GM12878 (cell line): ENCODE measurements around the gene WDFY4. TPM values are rescaled to one million over a fixed set of nuclear protein-coding genes. Genes with fewer than 3 reads are reported as not detected.

ENCODE experiments used
- CBX5 ChIP-seq: sonication (generic); IDR thresholded peaks from 2 replicates; pipeline ENCODE4 v1.6.1; 2016; ENCODE audit warnings: low read depth, moderate library complexity, mild to moderate bottlenecking, inconsistent platforms
- CEBPZ ChIP-seq: fragments of 150-350 bp; IDR thresholded peaks from 2 replicates; pipeline ENCODE4 v1.6.1; 2016; ENCODE audit warnings: low read depth, low read length
- CHD4 ChIP-seq: fragments of 200-600 bp; sonication (generic); IDR thresholded peaks from 2 replicates; pipeline ENCODE4 v1.6.1; 2016; ENCODE audit warnings: mild to moderate bottlenecking
- E4F1 ChIP-seq: fragments of 450-650 bp; IDR thresholded peaks from 2 replicates; pipeline ENCODE4 v1.6.1; 2018; ENCODE audit warnings: borderline replicate concordance, mild to moderate bottlenecking; ENCODE audit not compliant: partially characterized antibody
- FOXM1 ChIP-seq: IDR thresholded peaks from 2 replicates; pipeline ENCODE4 v1.6.1; 2012; ENCODE audit warnings: low read depth, mild to moderate bottlenecking, inconsistent platforms, low read length, moderate library complexity
- GATAD2B ChIP-seq: fragments of 450-650 bp; conservative IDR thresholded peaks from 2 replicates; pipeline ENCODE4 v1.6.1; 2017; ENCODE audit warnings: low read depth, mild to moderate bottlenecking, moderate library complexity
- IRF4 ChIP-seq: IDR thresholded peaks from 2 replicates; pipeline ENCODE4 v1.6.1; 2011; ENCODE audit warnings: low read depth, low read length
- MEF2B ChIP-seq: fragments of 450-650 bp; IDR thresholded peaks from 2 replicates; pipeline ENCODE4 v1.6.1; 2018; ENCODE audit warnings: mild to moderate bottlenecking, moderate library complexity; ENCODE audit not compliant: partially characterized antibody, poor library complexity, severe bottlenecking
- MYB ChIP-seq: fragments of 150-350 bp; IDR thresholded peaks from 2 replicates; pipeline ENCODE4 v1.6.1; 2014; ENCODE audit warnings: mild to moderate bottlenecking, low read depth, low read length, borderline replicate concordance
- NFYB ChIP-seq: IDR thresholded peaks from 2 replicates; pipeline ENCODE4 v1.6.1; 2011; ENCODE audit warnings: low read depth, mild to moderate bottlenecking, low read length, improper control_type of control experiment, moderate library complexity; ENCODE audit not compliant: insufficient read depth
- POLR2A ChIP-seq: IDR thresholded peaks from 2 replicates; pipeline ENCODE4 v1.6.1; 2011; ENCODE audit warnings: low read depth, mild to moderate bottlenecking, low read length
- PRDM15 ChIP-seq: fragments of 450-650 bp; formaldehyde crosslinking; IDR thresholded peaks from 2 replicates; pipeline ENCODE4 v1.4.0; 2020; ENCODE audit warnings: mild to moderate bottlenecking, moderate library complexity
- RAD51 ChIP-seq: fragments of 450-650 bp; IDR thresholded peaks from 2 replicates; pipeline ENCODE4 v1.6.1; 2016; ENCODE audit warnings: moderate library complexity, mild to moderate bottlenecking, inconsistent platforms
- SPI1 ChIP-seq: IDR thresholded peaks from 2 replicates; pipeline ENCODE4 v1.6.1; 2011; ENCODE audit warnings: low read depth, mild to moderate bottlenecking, low read length, moderate library complexity, borderline replicate concordance; ENCODE audit not compliant: insufficient read depth
- STAT1 ChIP-seq: fragments of 450-650 bp; conservative IDR thresholded peaks from 2 replicates; pipeline ENCODE4 v1.6.1; 2014; ENCODE audit warnings: antibody characterized with exemption, mild to moderate bottlenecking
- YY1 ChIP-seq: IDR thresholded peaks from 2 replicates; pipeline ENCODE4 v1.6.1; 2011; ENCODE audit warnings: low read depth, mild to moderate bottlenecking, low read length
- ZBTB4 ChIP-seq: fragments of 450-650 bp; formaldehyde crosslinking; IDR thresholded peaks from 2 replicates; pipeline ENCODE4 v1.4.0; 2022; ENCODE audit warnings: mild to moderate bottlenecking, moderate library complexity
- ZNF207 ChIP-seq: fragments of 450-650 bp; IDR thresholded peaks from 2 replicates; pipeline ENCODE4 v1.6.1; 2014; ENCODE audit warnings: antibody characterized with exemption, mild to moderate bottlenecking, borderline replicate concordance
- ZNF622 ChIP-seq: fragments of 450-650 bp; IDR thresholded peaks from 2 replicates; pipeline ENCODE4 v1.6.1; 2017; ENCODE audit warnings: mild to moderate bottlenecking, inconsistent platforms
- polyA plus RNA-seq, 11 experiments: library from polyadenylated mRNA; depleted of rRNA in 4 of 11; unstranded in 6 of 11; stranded (reverse) in 5 of 11; fragments of >200 nt; fragmentation: Nextera tagmentation in 4 of 11; fragmentation: Illumina TruSeq in 1 of 11; extraction: Ambion mirVana in 4 of 11; extraction: Trizol in 1 of 11; gene quantifications; 1 replicate in 1 of 11; 2 replicates in 10 of 11; pipeline versions ENCODE4 v1.2.1 to v1.2.3, GENCODE V29; 2011 to 2016; ENCODE audit warnings: inconsistent platforms in 2 of 11, missing spikeins in 2 of 11, low read depth in 1 of 11
- total RNA-seq, 4 experiments: library from RNA; depleted of rRNA in 3 of 4; stranded (reverse); fragments of >200 nt in 3 of 4; fragmentation: Illumina TruSeq in 1 of 4; extraction: Trizol in 1 of 4; gene quantifications; 2 replicates each; pipeline versions ENCODE4 v1.2.1 to v1.2.3, GENCODE V29; 2013 to 2021

WDFY4 gene
- total and polyA plus RNA-seq, 10 of the 15 experiments (the other 5 are each of a cell fraction or from before 2014, with no cell fraction given): 13.5 to 132 (median 47.3) TPM

- TF ChIP-seq CBX5: no peak
- TF ChIP-seq GATAD2B: no peak
- no peak for TF ChIP-seq E4F1
- no peak for TF ChIP-seq YY1
- TF ChIP-seq ZNF622: no peak
- TF ChIP-seq SPI1: no peak
- no peak for TF ChIP-seq NFYB
- no peak for TF ChIP-seq RAD51
- no peak for TF ChIP-seq CEBPZ
- 0 out of 2 replicates have a peak, but pooled peaks have one; percentile 31 for TF ChIP-seq FOXM1
- TF ChIP-seq MEF2B: no peak
- no peak for TF ChIP-seq ZNF207
- TF ChIP-seq ZBTB4 (CRISPR knock-in tag): no peak
- TF ChIP-seq PRDM15 (CRISPR knock-in tag): no peak
- TF ChIP-seq MYB: no peak
- no peak for TF ChIP-seq CHD4
- TF ChIP-seq POLR2A: no peak
- no peak for TF ChIP-seq IRF4
- no peak for TF ChIP-seq STAT1
These were observed 805 bp upstream of the WDFY4 start (continued) for GRCh38 chr10:48683868-48684267.
